Measurements from ENCODE around the gene BARX2. TPM values are rescaled to one million over a fixed set of nuclear protein-coding genes. Genes with fewer than 3 reads are reported as not detected.

BARX2 gene
- total and polyA plus RNA-seq, 2 donors (not counting 3 experiments of a cell fraction or from before 2014, with no cell fraction given) = not detected

GRCh38 chr11:129484068-129484467, 108.4 kb downstream of the BARX2 start:
- no peaks in the 10 kb centered on the region for H4K20me1 ChIP-seq (replicated peaks; ENCODE audit: control insufficient read depth, extremely low read depth, insufficient read depth, low read length)
- TF ChIP-seq MYC (IDR thresholded peaks at IDR 0.05; ENCODE audit: low read depth, low read length) (no peak), POLR2AphosphoS5 (IDR thresholded peaks at IDR 0.05; ENCODE audit: insufficient read depth, low read depth, low read length) (no peak), FOS (IDR thresholded peaks at IDR 0.05; ENCODE audit: borderline replicate concordance, insufficient read depth, low read length) (no peak), MAX (IDR thresholded peaks at IDR 0.05; ENCODE audit: insufficient read depth, insufficient read length) (no peak), EZH2 (IDR thresholded peaks at IDR 0.05; ENCODE audit: borderline replicate concordance, low read depth, low read length, severe bottlenecking) (no peak), JUN (IDR thresholded peaks at IDR 0.05; ENCODE audit: borderline replicate concordance, insufficient read depth, insufficient read length, low read depth) (no peak), CTCF (IDR thresholded peaks at IDR 0.05; ENCODE audit: extremely low read depth in 1 of 2, insufficient read depth in 1 of 2, low read depth in 1 of 2, low read length in 2 of 2) (no peak), POLR2A (IDR thresholded peaks at IDR 0.05; ENCODE audit: low read depth, low read length) (no peak), GATA2 (IDR thresholded peaks at IDR 0.05; ENCODE audit: insufficient read depth, insufficient read length, low read depth, low read length) (no peak)
- no peak overlapping the region for H3K4me3 ChIP-seq (replicated peaks in 1 of 3; ENCODE audit: insufficient read depth in 1 of 3, low read depth in 1 of 3, low read length in 3 of 3)
- H3K27ac ChIP-seq (ENCODE audit: insufficient read depth, low read depth, low read length) = no peak overlapping the region
- H3K27me3 ChIP-seq (ENCODE audit: control insufficient read depth in 2 of 2, insufficient read depth in 2 of 2, low read length in 2 of 2) = no peaks in the 10 kb centered on the region
- ChIA-PET CTCF (no interaction called here), POLR2A (no interaction called here)
- no peaks in the 10 kb centered on the region for H3K36me3 ChIP-seq (ENCODE audit: control insufficient read depth in 2 of 2, extremely low read depth in 1 of 2, insufficient read depth in 2 of 2, low read length in 2 of 2)
- no peaks in the 10 kb centered on the region for H3K9me3 ChIP-seq (replicated peaks; ENCODE audit: control insufficient read depth, insufficient read depth, low read length)
- intact Hi-C loops (cut with micrococcal nuclease) (no loop called here), dilution Hi-C loops (cut with MboI; ENCODE audit: extremely low pct_ligation_motif_present, low sequenced_read_pairs) (no loop called here)
- H3K79me2 ChIP-seq (ENCODE audit: control insufficient read depth, insufficient read depth, low read length) = no peaks in the 10 kb centered on the region
- FAIRE-seq (no peak), DNase-seq (ENCODE audit: low read depth, low spot score) (no peak)
- H3K9ac ChIP-seq (replicated peaks; ENCODE audit: extremely low read depth, insufficient read depth, low read length) = no peak overlapping the region
- H2AFZ ChIP-seq (ENCODE audit: low read depth, low read length) = no peak overlapping the region
- H3K9me1 ChIP-seq (replicated peaks; ENCODE audit: control insufficient read depth, extremely low read depth, insufficient read depth, low read length) = no peaks in the 10 kb centered on the region
- H3K4me1 ChIP-seq (ENCODE audit: control insufficient read depth, extremely low read depth, insufficient read depth, low read length) = no peaks in the 10 kb centered on the region
- no TSS peak for BruUV-seq (replicated peaks)
- H3K4me2 ChIP-seq (ENCODE audit: insufficient read depth, low read length) = no peak overlapping the region

Data from endothelial cell of umbilical vein (primary cell).